MM.1S (cell line): ENCODE results near the gene MAP3K5.

Experiments used
- DNase-seq: peaks from one replicate; pipeline ENCODE4 v3.0.0-alpha.2; 2015
- H2AFZ ChIP-seq: fragments of 300-600 bp; sonication (generic); 2 replicates; pipeline ENCODE4 v1.6.0; 2016; ENCODE audit warnings: antibody characterized with exemption, low read length
- H3F3A ChIP-seq: fragments of 300-600 bp; sonication (generic); 2 replicates; pipeline ENCODE4 v1.6.1; 2016; ENCODE audit warnings: mild to moderate bottlenecking, antibody characterized with exemption, low read length, moderate library complexity, mixed read lengths; ENCODE audit not compliant: insufficient read depth
- H3K27ac ChIP-seq: fragments of 300-600 bp; sonication (generic); 2 replicates; pipeline ENCODE4 v1.5.1; 2016; ENCODE audit warnings: mild to moderate bottlenecking, low read length
- H3K27me3 ChIP-seq: fragments of 300-600 bp; sonication (generic); replicated peaks from 2 replicates; pipeline ENCODE4 v1.6.0; 2016; ENCODE audit warnings: low read length; ENCODE audit not compliant: insufficient read depth
- H3K36me3 ChIP-seq: fragments of 300-600 bp; sonication (generic); replicated peaks from 2 replicates; pipeline ENCODE4 v1.6.1; 2016; ENCODE audit warnings: mild to moderate bottlenecking, low read length, mixed read lengths; ENCODE audit not compliant: insufficient read depth
- H3K4me1 ChIP-seq: fragments of 300-600 bp; sonication (generic); 2 replicates; pipeline ENCODE4 v1.6.1; 2016; ENCODE audit warnings: low read length, mixed read lengths
- H3K4me2 ChIP-seq: fragments of 300-600 bp; sonication (generic); 2 replicates; pipeline ENCODE4 v1.6.0; 2016; ENCODE audit warnings: low read depth, low read length
- H3K4me3 ChIP-seq: fragments of 300-600 bp; sonication (generic); 2 replicates; pipeline ENCODE4 v1.5.1; 2016; ENCODE audit warnings: low read length, mixed read lengths
- H3K79me2 ChIP-seq: fragments of 300-600 bp; sonication (generic); 2 replicates; pipeline ENCODE4 v1.6.1; 2016; ENCODE audit warnings: mixed run types, low read length, mixed read lengths
- H3K9ac ChIP-seq: fragments of 300-600 bp; sonication (generic); 2 replicates; pipeline ENCODE4 v1.6.1; 2016; ENCODE audit warnings: low read length, mixed read lengths
- H3K9me2 ChIP-seq: fragments of 300-600 bp; sonication (generic); replicated peaks from 2 replicates; pipeline ENCODE4 v1.6.1; 2016; ENCODE audit warnings: mild to moderate bottlenecking, low read length, mixed read lengths; ENCODE audit not compliant: insufficient read depth
- H3K9me3 ChIP-seq: fragments of 300-600 bp; sonication (generic); replicated peaks from 2 replicates; pipeline ENCODE4 v1.6.1; 2016; ENCODE audit warnings: mild to moderate bottlenecking, low read length, mixed read lengths; ENCODE audit not compliant: insufficient read depth
- H4K20me1 ChIP-seq: fragments of 300-600 bp; sonication (generic); 2 replicates; pipeline ENCODE4 v1.6.1; 2016; ENCODE audit warnings: mild to moderate bottlenecking, low read length, moderate library complexity, mixed read lengths; ENCODE audit not compliant: insufficient read depth
- EZH2 ChIP-seq: fragments of 300-600 bp; sonication (generic); optimal IDR thresholded peaks from 2 replicates; pipeline ENCODE3; 2017; ENCODE audit warnings: low read depth, mild to moderate bottlenecking, antibody characterized with exemption, low read length, mixed read lengths
- EZH2phosphoT487 ChIP-seq: fragments of 300-600 bp; sonication (generic); IDR thresholded peaks from 2 replicates; pipeline ENCODE4 v1.6.1; 2018; ENCODE audit warnings: antibody characterized with exemption, low read length
- TF ChIP-seq, protein P1 (sequence below): fragments of 300-600 bp; sonication (generic); IDR thresholded peaks from 2 replicates; pipeline ENCODE4 v1.5.1; 2016; ENCODE audit warnings: antibody characterized with exemption, low read length, mixed read lengths

Gene MAP3K5

GRCh38 chr6:136548582-136549299 lies 243.5 kb downstream of the MAP3K5 start:
- Histone ChIP-seq H3K36me3 (no peaks in the 10 kb centered on the region), H3K4me2 (peak overlapping the region; percentile 79; the same call in 1 of the 2 replicates), H3K9me2 (no peaks in the 10 kb centered on the region), H3K4me3 (no peak overlapping the region), H3K9ac (no peak overlapping the region), H2AFZ (no peak overlapping the region), H3K4me1 (0 out of 2 replicates have a peak, but pooled peaks cover 7% of the 10 kb centered on the region), H4K20me1 (no peaks in the 10 kb centered on the region), H3K9me3 (no peaks in the 10 kb centered on the region), H3K27ac (no peak overlapping the region), H3F3A (peaks cover 6% of the 10 kb centered on the region; the same call in 1 of the 2 replicates), H3K27me3 (no peaks in the 10 kb centered on the region), H3K79me2 (peaks cover 7% of the 10 kb centered on the region; the same call in 1 of the 2 replicates)
- no peak for DNase-seq
- TF ChIP-seq EZH2phosphoT487 (no peak), EZH2 (no peak)
- TF ChIP-seq, protein P1, sequence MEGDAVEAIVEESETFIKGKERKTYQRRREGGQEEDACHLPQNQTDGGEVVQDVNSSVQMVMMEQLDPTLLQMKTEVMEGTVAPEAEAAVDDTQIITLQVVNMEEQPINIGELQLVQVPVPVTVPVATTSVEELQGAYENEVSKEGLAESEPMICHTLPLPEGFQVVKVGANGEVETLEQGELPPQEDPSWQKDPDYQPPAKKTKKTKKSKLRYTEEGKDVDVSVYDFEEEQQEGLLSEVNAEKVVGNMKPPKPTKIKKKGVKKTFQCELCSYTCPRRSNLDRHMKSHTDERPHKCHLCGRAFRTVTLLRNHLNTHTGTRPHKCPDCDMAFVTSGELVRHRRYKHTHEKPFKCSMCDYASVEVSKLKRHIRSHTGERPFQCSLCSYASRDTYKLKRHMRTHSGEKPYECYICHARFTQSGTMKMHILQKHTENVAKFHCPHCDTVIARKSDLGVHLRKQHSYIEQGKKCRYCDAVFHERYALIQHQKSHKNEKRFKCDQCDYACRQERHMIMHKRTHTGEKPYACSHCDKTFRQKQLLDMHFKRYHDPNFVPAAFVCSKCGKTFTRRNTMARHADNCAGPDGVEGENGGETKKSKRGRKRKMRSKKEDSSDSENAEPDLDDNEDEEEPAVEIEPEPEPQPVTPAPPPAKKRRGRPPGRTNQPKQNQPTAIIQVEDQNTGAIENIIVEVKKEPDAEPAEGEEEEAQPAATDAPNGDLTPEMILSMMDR = no peak

- Histone ChIP-seq H3K9ac (no peak overlapping the region), H3K79me2 (peaks cover 7% of the 10 kb centered on the region; the same call in 1 of the 2 replicates), H2AFZ (no peak overlapping the region), H3K36me3 (no peaks in the 10 kb centered on the region), H3F3A (peaks cover 6% of the 10 kb centered on the region; the same call in 1 of the 2 replicates), H3K4me3 (no peak overlapping the region), H3K9me2 (no peaks in the 10 kb centered on the region), H3K27ac (no peak overlapping the region), H3K9me3 (no peaks in the 10 kb centered on the region), H4K20me1 (no peaks in the 10 kb centered on the region), H3K27me3 (no peaks in the 10 kb centered on the region), H3K4me1 (0 out of 2 replicates have a peak, but pooled peaks cover 7% of the 10 kb centered on the region), H3K4me2 (no peak overlapping the region)
- no peak for DNase-seq
- TF ChIP-seq, protein P1 = no peak
- TF ChIP-seq EZH2phosphoT487 (no peak), EZH2 (no peak)
Observed at GRCh38 chr6:136547871-136548270, 244.4 kb downstream of the MAP3K5 start.

- H3K36me3 ChIP-seq = no peaks in the 10 kb centered on the region
- H3K79me2 ChIP-seq = peaks cover 7% of the 10 kb centered on the region; the same call in 1 of the 2 replicates
- peak; percentile 34 for DNase-seq
- H3K9ac ChIP-seq = no peak overlapping the region
- no peaks in the 10 kb centered on the region for H3K27me3 ChIP-seq
- H3K9me2 ChIP-seq = no peaks in the 10 kb centered on the region
- no peak overlapping the region for H3K4me3 ChIP-seq
- H3F3A ChIP-seq = peaks cover 6% of the 10 kb centered on the region; the same call in 1 of the 2 replicates
- H3K9me3 ChIP-seq = no peaks in the 10 kb centered on the region
- no peak overlapping the region for H3K27ac ChIP-seq
- no peak overlapping the region for H3K4me2 ChIP-seq
- H2AFZ ChIP-seq = no peak overlapping the region
- TF ChIP-seq, protein P1 = peak; percentile 47
- no peak for TF ChIP-seq EZH2
- 0 out of 2 replicates have a peak, but pooled peaks cover 7% of the 10 kb centered on the region for H3K4me1 ChIP-seq
- no peaks in the 10 kb centered on the region for H4K20me1 ChIP-seq
Observed at GRCh38 chr6:136547336-136547735, 244.9 kb downstream of the MAP3K5 start.
